ENCODE measurements around the gene BTG1. TPM values are rescaled to one million over a fixed set of nuclear protein-coding genes. Genes with fewer than 3 reads are reported as not detected.

The BTG1 gene
- total RNA-seq, 1 donor from 2014 or later, result 22.8 TPM

DNA sequence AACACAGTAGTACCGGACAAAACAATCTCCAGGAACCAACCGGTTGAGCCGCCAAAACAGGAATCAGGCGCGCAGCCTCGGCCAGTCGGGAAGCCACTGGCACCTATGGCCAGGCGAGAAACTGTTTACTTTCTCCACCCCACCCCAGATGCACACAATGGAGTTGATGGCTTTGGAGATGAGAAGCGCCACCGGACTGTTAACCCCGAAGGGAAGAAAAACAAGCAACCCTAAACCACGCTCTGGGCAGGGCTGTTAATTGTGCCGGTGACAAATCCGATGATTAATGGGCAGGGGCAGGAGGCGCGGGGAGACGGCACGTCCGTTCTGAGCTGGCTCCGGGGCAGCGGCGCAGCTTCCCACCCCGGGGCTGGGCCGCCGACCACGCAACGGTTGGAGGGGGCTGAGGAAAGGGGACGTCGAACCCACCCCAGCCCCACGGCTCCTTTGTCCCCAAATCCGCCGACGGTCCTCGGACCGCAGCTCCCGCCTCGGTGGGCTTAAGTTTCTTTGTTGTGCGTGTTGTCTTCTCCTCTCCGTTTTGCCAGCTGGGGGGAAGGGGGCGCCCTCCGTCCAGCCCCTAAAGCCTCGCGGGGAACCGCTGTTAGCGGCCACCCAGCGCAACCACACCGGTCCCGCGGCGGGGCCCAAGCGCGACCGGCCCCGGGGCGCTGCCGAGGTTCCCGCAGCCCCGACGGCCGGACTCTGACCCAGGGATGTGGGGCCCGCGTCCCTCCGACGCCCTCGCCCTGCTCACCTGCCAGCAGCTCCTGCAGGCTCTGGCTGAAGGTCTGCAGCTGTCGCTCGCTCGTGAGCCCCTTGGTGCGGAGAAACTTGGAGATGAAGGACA lies 790 bp downstream of the BTG1 start:
- H3K4me3 ChIP-seq (ENCODE audit: low read depth, low read length), result peak overlapping the region; percentile 89
- no peak for DNase-seq (ENCODE audit: low read depth)
- TF ChIP-seq, protein P1, sequence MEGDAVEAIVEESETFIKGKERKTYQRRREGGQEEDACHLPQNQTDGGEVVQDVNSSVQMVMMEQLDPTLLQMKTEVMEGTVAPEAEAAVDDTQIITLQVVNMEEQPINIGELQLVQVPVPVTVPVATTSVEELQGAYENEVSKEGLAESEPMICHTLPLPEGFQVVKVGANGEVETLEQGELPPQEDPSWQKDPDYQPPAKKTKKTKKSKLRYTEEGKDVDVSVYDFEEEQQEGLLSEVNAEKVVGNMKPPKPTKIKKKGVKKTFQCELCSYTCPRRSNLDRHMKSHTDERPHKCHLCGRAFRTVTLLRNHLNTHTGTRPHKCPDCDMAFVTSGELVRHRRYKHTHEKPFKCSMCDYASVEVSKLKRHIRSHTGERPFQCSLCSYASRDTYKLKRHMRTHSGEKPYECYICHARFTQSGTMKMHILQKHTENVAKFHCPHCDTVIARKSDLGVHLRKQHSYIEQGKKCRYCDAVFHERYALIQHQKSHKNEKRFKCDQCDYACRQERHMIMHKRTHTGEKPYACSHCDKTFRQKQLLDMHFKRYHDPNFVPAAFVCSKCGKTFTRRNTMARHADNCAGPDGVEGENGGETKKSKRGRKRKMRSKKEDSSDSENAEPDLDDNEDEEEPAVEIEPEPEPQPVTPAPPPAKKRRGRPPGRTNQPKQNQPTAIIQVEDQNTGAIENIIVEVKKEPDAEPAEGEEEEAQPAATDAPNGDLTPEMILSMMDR (conservative IDR thresholded peaks at IDR 0.05; ENCODE audit: low read depth, low read length), result no peak

GRCh38 chr12:92143686-92144630 lies 1.7 kb downstream of the BTG1 start:
- peak; percentile 80 for DNase-seq (ENCODE audit: low read depth)
- peak overlapping the region; percentile 89 for H3K4me3 ChIP-seq (ENCODE audit: low read depth, low read length)
- TF ChIP-seq, protein P1 (conservative IDR thresholded peaks at IDR 0.05; ENCODE audit: low read depth, low read length), result peak; percentile 85

- peak overlapping the region; percentile 89 for H3K4me3 ChIP-seq (ENCODE audit: low read depth, low read length)
- TF ChIP-seq, protein P1 (conservative IDR thresholded peaks at IDR 0.05; ENCODE audit: low read depth, low read length), result no peak
- DNase-seq (ENCODE audit: low read depth), result no peak
These were observed 2.4 kb downstream of the BTG1 start for GRCh38 chr12:92143258-92143657.

- peak overlapping the region; percentile 89 for H3K4me3 ChIP-seq (ENCODE audit: low read depth, low read length)
- no peak for DNase-seq (ENCODE audit: low read depth)
- TF ChIP-seq, protein P1 (conservative IDR thresholded peaks at IDR 0.05; ENCODE audit: low read depth, low read length), result no peak
These were observed 3.3 kb downstream of the BTG1 start for GRCh38 chr12:92142251-92142926.

DNA sequence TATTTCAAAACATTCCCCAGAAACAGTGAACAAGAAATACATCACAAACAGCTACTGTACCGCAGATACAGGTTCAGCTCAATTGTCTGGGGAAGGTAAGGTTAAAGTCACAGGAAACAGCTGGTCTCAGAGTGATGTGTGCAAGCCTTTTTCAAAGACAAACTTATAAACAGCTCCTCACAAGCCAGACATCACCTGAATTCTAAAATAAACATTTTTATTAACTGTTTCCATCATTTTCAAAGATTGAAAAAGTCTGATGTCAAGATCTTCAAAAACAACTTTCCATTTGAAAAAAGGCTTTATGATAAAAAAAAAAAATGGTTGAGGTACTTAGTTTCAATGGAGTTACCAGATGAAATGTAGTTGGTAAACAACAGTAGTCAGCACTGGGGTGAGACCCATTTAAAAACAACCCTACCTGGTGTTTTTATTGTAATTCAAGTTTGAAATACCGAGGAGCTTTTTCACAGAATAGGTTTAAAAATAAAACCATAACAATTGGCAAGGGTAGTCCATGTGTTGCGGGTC lies 4.0 kb downstream of the BTG1 start:
- peak overlapping the region; percentile 89 for H3K4me3 ChIP-seq (ENCODE audit: low read depth, low read length)
- no peak for DNase-seq (ENCODE audit: low read depth)
- TF ChIP-seq, protein P1 (conservative IDR thresholded peaks at IDR 0.05; ENCODE audit: low read depth, low read length), result no peak

GRCh38 chr12:92140896-92141536 lies 4.6 kb downstream of the BTG1 start:
- TF ChIP-seq, protein P1 (conservative IDR thresholded peaks at IDR 0.05; ENCODE audit: low read depth, low read length), result no peak
- H3K4me3 ChIP-seq (ENCODE audit: low read depth, low read length), result peak overlapping the region; percentile 89
- no peak for DNase-seq (ENCODE audit: low read depth)
